GM23338 (cell line): Measurements from ENCODE around the gene ULK4. TPM values are rescaled to one million over a fixed set of nuclear protein-coding genes. Genes with fewer than 3 reads are reported as not detected.

Experiments
- ATAC-seq: fragments of 200-7000 bp; cut with Tn5 transposase; 3 replicates; pipeline ENCODE4 v1.9.1; 2020
- DNase-seq: peaks from one replicate; pipeline ENCODE4 v3.0.0-alpha.2; 2015; ENCODE audit warnings: low spot score
- H2AFZ ChIP-seq: fragments of 200-600 bp; sonication (generic); 2 replicates; pipeline ENCODE4 v1.8.0; 2016; ENCODE audit warnings: antibody characterized with exemption, mild to moderate bottlenecking, moderate library complexity
- H3F3A ChIP-seq: fragments of 200-600 bp; sonication (generic); replicated peaks from 2 replicates; pipeline ENCODE4 v1.8.0; 2017; ENCODE audit warnings: antibody characterized with exemption, mixed run types, low read depth
- H3K27ac ChIP-seq: fragments of 200-600 bp; sonication (generic); 2 replicates; pipeline ENCODE4 v1.6.1; 2016; ENCODE audit warnings: low read depth
- H3K27me3 ChIP-seq: fragments of 200-600 bp; sonication (generic); 2 replicates; pipeline ENCODE4 v1.8.0; 2016; ENCODE audit warnings: mild to moderate bottlenecking, mixed run types, moderate library complexity; ENCODE audit not compliant: insufficient read depth
- H3K36me3 ChIP-seq: fragments of 200-600 bp; sonication (generic); 2 replicates; pipeline ENCODE4 v1.8.0; 2016; ENCODE audit warnings: mild to moderate bottlenecking; ENCODE audit not compliant: insufficient read depth
- H3K4me1 ChIP-seq: fragments of 200-600 bp; sonication (generic); 2 replicates; pipeline ENCODE4 v1.8.0; 2016; ENCODE audit warnings: mild to moderate bottlenecking, moderate library complexity; ENCODE audit not compliant: insufficient read depth
- H3K4me2 ChIP-seq: fragments of 200-600 bp; sonication (generic); 2 replicates; pipeline ENCODE4 v1.7.1; 2017; ENCODE audit warnings: mixed run types
- H3K4me3 ChIP-seq: fragments of 200-600 bp; sonication (generic); 2 replicates; pipeline ENCODE4 v1.6.1; 2016; ENCODE audit warnings: mixed run types
- H3K79me2 ChIP-seq: fragments of 200-600 bp; sonication (generic); replicated peaks from 2 replicates; pipeline ENCODE4 v1.8.0; 2017; ENCODE audit warnings: mild to moderate bottlenecking; ENCODE audit not compliant: insufficient read depth
- H3K9me2 ChIP-seq: fragments of 200-600 bp; sonication (generic); 2 replicates; pipeline ENCODE4 v1.8.0; 2017; ENCODE audit not compliant: insufficient read depth
- H4K20me1 ChIP-seq: fragments of 200-600 bp; sonication (generic); replicated peaks from 2 replicates; pipeline ENCODE4 v1.8.0; 2017; ENCODE audit warnings: mild to moderate bottlenecking; ENCODE audit not compliant: insufficient read depth
- H3K27ac Mint-ChIP-seq: 2 replicates; pipeline ENCODE4 v1.8.0; 2020; ENCODE audit warnings: inconsistent platforms, mild to moderate bottlenecking, moderate library complexity, mixed read lengths
- H3K27me3 Mint-ChIP-seq: 3 replicates; pipeline ENCODE4 v1.8.0; 2022; ENCODE audit warnings: low read depth, mild to moderate bottlenecking, moderate library complexity, mixed read lengths, inconsistent platforms; ENCODE audit not compliant: insufficient read depth, poor library complexity
- H3K36me3 Mint-ChIP-seq: 3 replicates; pipeline ENCODE4 v1.8.0; 2021; ENCODE audit warnings: low read depth, mild to moderate bottlenecking, inconsistent platforms, moderate library complexity, mixed read lengths
- H3K4me1 Mint-ChIP-seq: 3 replicates; pipeline ENCODE4 v1.8.0; 2020; ENCODE audit warnings: mild to moderate bottlenecking, inconsistent platforms, mixed read lengths
- H3K4me3 Mint-ChIP-seq: 3 replicates; pipeline ENCODE4 v1.8.0; 2021; ENCODE audit warnings: moderate library complexity, mild to moderate bottlenecking, inconsistent platforms, mixed read lengths
- H3K9me3 Mint-ChIP-seq: 3 replicates; pipeline ENCODE4 v1.8.0; 2020; ENCODE audit warnings: moderate library complexity, mild to moderate bottlenecking, inconsistent platforms, mixed read lengths
- CREB1 ChIP-seq: fragments of 250-450 bp; sonication (Bioruptor Pico); IDR thresholded peaks from 2 replicates; pipeline ENCODE4 v1.5.0; 2020; ENCODE audit warnings: low read depth, mild to moderate bottlenecking, moderate library complexity
- CTCF ChIP-seq, 2 experiments: fragments of 200-600 bp in 1 of 2; sonication (generic) in 1 of 2; conservative IDR thresholded peaks; 2 replicates each; pipeline versions ENCODE4 v1.5.1 to v1.6.1; 2016 to 2017; ENCODE audit warnings: antibody characterized with exemption in 2 of 2, low read depth in 2 of 2, mild to moderate bottlenecking in 2 of 2, moderate library complexity in 1 of 2
- EZH2 ChIP-seq: fragments of 200-600 bp; sonication (generic); IDR thresholded peaks from one replicate; pipeline ENCODE4 v1.8.0; 2017; ENCODE audit warnings: antibody characterized with exemption, mild to moderate bottlenecking, low read depth; ENCODE audit not compliant: unreplicated experiment
- EZH2phosphoT487 ChIP-seq: fragments of 200-600 bp; sonication (generic); IDR thresholded peaks from one replicate; pipeline ENCODE4 v1.8.1; 2018; ENCODE audit warnings: antibody characterized with exemption; ENCODE audit not compliant: unreplicated experiment
- JUNB ChIP-seq: IDR thresholded peaks from one replicate; pipeline ENCODE4 v1.6.1; 2016; ENCODE audit warnings: antibody characterized with exemption; ENCODE audit not compliant: unreplicated experiment
- NANOG ChIP-seq: IDR thresholded peaks from 2 replicates; pipeline ENCODE4 v1.6.1; 2016; ENCODE audit warnings: antibody characterized with exemption, borderline replicate concordance
- POLR2AphosphoS5 ChIP-seq: IDR thresholded peaks from 2 replicates; pipeline ENCODE4 v1.6.1; 2016; ENCODE audit warnings: antibody characterized with exemption, low read depth
- STAT1 ChIP-seq: IDR thresholded peaks from one replicate; pipeline ENCODE4 v1.6.1; 2016; ENCODE audit warnings: antibody characterized with exemption; ENCODE audit not compliant: unreplicated experiment
- ZNF114 ChIP-seq: fragments of 250-450 bp; sonication (Bioruptor Pico); IDR thresholded peaks from 2 replicates; pipeline ENCODE4 v1.5.0; 2020; ENCODE audit warnings: mild to moderate bottlenecking, moderate library complexity
- ZNF331 ChIP-seq: fragments of 250-450 bp; sonication (Bioruptor Pico); IDR thresholded peaks from 2 replicates; pipeline ENCODE4 v1.5.0; 2020; ENCODE audit warnings: low read depth, mild to moderate bottlenecking, moderate library complexity
- ZNF462 ChIP-seq: fragments of 250-450 bp; sonication (Bioruptor Pico); IDR thresholded peaks from 2 replicates; pipeline ENCODE4 v1.5.0; 2020; ENCODE audit warnings: mild to moderate bottlenecking, moderate library complexity
- polyA plus RNA-seq: library from polyadenylated mRNA; unstranded; fragments of >200 nt; fragmentation: Nextera tagmentation; extraction: Ambion mirVana; gene quantifications from 2 replicates; pipeline ENCODE4 v1.2.1, GENCODE V29; 2016
- total RNA-seq: library from RNA; depleted of rRNA; stranded (reverse); fragments of >200 nt; shearing (Covaris generic); gene quantifications from 2 replicates; pipeline ENCODE4 v1.2.3, GENCODE V29; 2014
- TF ChIP-seq, protein P1 (sequence below): IDR thresholded peaks from 2 replicates; pipeline ENCODE4 v1.6.1; 2016; ENCODE audit warnings: antibody characterized with exemption
- TF ChIP-seq, protein P2 (sequence below): IDR thresholded peaks from one replicate; pipeline ENCODE4 v1.6.1; 2018; ENCODE audit warnings: antibody characterized with exemption; ENCODE audit not compliant: unreplicated experiment

The ULK4 gene
- total and polyA plus RNA-seq, 2 experiments from 2014 or later: 20.8 to 41.4 TPM

DNA sequence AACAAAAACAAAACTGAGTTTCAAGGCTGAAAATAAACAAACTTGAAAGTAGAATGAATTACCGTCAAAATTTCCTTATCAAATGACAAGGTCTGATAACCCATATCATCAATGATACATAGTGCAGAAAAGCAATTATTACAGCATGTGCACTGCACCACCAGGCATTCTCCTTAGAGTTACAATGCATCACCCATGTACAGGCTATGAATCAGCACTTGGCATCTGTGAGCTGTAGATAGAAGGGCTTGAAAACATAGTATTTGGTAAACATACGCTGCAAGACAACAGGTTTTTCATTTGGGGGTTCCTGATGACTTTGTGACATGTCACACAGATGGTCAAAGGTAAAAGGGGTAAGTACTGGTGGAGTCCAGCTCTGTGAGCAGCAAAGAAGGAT, 497.5 kb downstream of the ULK4 start:
- Mint-ChIP-seq H3K27me3 (no peaks in the 10 kb centered on the region), H3K9me3 (peaks cover 5% of the 10 kb centered on the region; the same call in 2 of the 3 replicates), H3K4me1 (peaks cover 7% of the 10 kb centered on the region), H3K4me3 (no peak overlapping the region), H3K27ac (no peak overlapping the region), H3K36me3 (peaks cover 4% of the 10 kb centered on the region)
- no peak overlapping the region for H3K4me2 ChIP-seq
- no peaks in the 10 kb centered on the region for H3K27me3 ChIP-seq
- H4K20me1 ChIP-seq: no peaks in the 10 kb centered on the region
- H3K36me3 ChIP-seq: no peaks in the 10 kb centered on the region
- no peak overlapping the region for H2AFZ ChIP-seq
- no peak overlapping the region for H3K27ac ChIP-seq
- DNase-seq (no peak), ATAC-seq (no peak)
- no peak overlapping the region for H3K4me3 ChIP-seq
- H3K9me2 ChIP-seq: peaks cover 5% of the 10 kb centered on the region; the same call in 1 of the 2 replicates
- H3F3A ChIP-seq: no peaks in the 10 kb centered on the region
- TF ChIP-seq CREB1 (CRISPR knock-in tag): no peak
- TF ChIP-seq, protein P1, sequence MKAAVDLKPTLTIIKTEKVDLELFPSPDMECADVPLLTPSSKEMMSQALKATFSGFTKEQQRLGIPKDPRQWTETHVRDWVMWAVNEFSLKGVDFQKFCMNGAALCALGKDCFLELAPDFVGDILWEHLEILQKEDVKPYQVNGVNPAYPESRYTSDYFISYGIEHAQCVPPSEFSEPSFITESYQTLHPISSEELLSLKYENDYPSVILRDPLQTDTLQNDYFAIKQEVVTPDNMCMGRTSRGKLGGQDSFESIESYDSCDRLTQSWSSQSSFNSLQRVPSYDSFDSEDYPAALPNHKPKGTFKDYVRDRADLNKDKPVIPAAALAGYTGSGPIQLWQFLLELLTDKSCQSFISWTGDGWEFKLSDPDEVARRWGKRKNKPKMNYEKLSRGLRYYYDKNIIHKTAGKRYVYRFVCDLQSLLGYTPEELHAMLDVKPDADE: no peak
- no peak for TF ChIP-seq POLR2AphosphoS5
- no peak for TF ChIP-seq STAT1
- TF ChIP-seq EZH2phosphoT487: no peak
- no peak for TF ChIP-seq EZH2
- no peak for TF ChIP-seq NANOG
- no peak for TF ChIP-seq CTCF (conservative IDR thresholded peaks at IDR 0.05; ENCODE audit: low read depth in 2 of 2)
- no peak for TF ChIP-seq ZNF114 (CRISPR knock-in tag)
- TF ChIP-seq, protein P2, sequence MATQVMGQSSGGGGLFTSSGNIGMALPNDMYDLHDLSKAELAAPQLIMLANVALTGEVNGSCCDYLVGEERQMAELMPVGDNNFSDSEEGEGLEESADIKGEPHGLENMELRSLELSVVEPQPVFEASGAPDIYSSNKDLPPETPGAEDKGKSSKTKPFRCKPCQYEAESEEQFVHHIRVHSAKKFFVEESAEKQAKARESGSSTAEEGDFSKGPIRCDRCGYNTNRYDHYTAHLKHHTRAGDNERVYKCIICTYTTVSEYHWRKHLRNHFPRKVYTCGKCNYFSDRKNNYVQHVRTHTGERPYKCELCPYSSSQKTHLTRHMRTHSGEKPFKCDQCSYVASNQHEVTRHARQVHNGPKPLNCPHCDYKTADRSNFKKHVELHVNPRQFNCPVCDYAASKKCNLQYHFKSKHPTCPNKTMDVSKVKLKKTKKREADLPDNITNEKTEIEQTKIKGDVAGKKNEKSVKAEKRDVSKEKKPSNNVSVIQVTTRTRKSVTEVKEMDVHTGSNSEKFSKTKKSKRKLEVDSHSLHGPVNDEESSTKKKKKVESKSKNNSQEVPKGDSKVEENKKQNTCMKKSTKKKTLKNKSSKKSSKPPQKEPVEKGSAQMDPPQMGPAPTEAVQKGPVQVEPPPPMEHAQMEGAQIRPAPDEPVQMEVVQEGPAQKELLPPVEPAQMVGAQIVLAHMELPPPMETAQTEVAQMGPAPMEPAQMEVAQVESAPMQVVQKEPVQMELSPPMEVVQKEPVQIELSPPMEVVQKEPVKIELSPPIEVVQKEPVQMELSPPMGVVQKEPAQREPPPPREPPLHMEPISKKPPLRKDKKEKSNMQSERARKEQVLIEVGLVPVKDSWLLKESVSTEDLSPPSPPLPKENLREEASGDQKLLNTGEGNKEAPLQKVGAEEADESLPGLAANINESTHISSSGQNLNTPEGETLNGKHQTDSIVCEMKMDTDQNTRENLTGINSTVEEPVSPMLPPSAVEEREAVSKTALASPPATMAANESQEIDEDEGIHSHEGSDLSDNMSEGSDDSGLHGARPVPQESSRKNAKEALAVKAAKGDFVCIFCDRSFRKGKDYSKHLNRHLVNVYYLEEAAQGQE: no peak
- TF ChIP-seq JUNB: no peak
- TF ChIP-seq ZNF331 (CRISPR knock-in tag): no peak
- TF ChIP-seq ZNF462 (CRISPR knock-in tag): no peak
- no peaks in the 10 kb centered on the region for H3K79me2 ChIP-seq
- peaks cover 3% of the 10 kb centered on the region; the same call in 1 of the 2 replicates for H3K4me1 ChIP-seq
